Smooth muscle cell (in vitro differentiated cells): ENCODE measurements around the gene TBC1D2B. TPM values are rescaled to one million over a fixed set of nuclear protein-coding genes. Genes with fewer than 3 reads are reported as not detected.

Experiments used
- DNase-seq: peaks from one replicate; lab custom pipeline; 2025; ENCODE audit not compliant: unreplicated experiment; lab: John Stamatoyannopoulos, UW
- H2AFZ ChIP-seq: fragments of 200-600 bp; sonication (generic); 2 replicates; pipeline ENCODE4 v1.6.0; 2016; ENCODE audit warnings: antibody characterized with exemption, low read depth, mild to moderate bottlenecking
- H3F3A ChIP-seq: fragments of 200-600 bp; sonication (generic); 2 replicates; pipeline ENCODE4 v1.6.0; 2017; ENCODE audit warnings: antibody characterized with exemption, low read depth
- H3K27ac ChIP-seq: fragments of 200-600 bp; sonication (generic); 2 replicates; pipeline ENCODE4 v1.5.1; 2016; ENCODE audit warnings: low read depth, mild to moderate bottlenecking
- H3K27me3 ChIP-seq: fragments of 200-600 bp; sonication (generic); 2 replicates; pipeline ENCODE4 v1.6.1; 2016; ENCODE audit warnings: low read depth, mild to moderate bottlenecking
- H3K36me3 ChIP-seq: fragments of 200-600 bp; sonication (generic); 2 replicates; pipeline ENCODE4 v1.5.1; 2016; ENCODE audit warnings: low read depth
- H3K4me1 ChIP-seq: fragments of 200-600 bp; sonication (generic); 2 replicates; pipeline ENCODE4 v1.5.1; 2016; ENCODE audit warnings: low read depth
- H3K4me2 ChIP-seq: fragments of 200-600 bp; sonication (generic); 2 replicates; pipeline ENCODE4 v1.6.0; 2016; ENCODE audit warnings: mild to moderate bottlenecking
- H3K4me3 ChIP-seq: fragments of 200-600 bp; sonication (generic); 2 replicates; pipeline ENCODE4 v1.5.1; 2016; ENCODE audit warnings: mild to moderate bottlenecking
- H3K79me2 ChIP-seq: fragments of 200-600 bp; sonication (generic); 2 replicates; pipeline ENCODE4 v1.6.0; 2016; ENCODE audit warnings: low read depth, mild to moderate bottlenecking
- H3K9ac ChIP-seq: fragments of 200-600 bp; sonication (generic); 2 replicates; pipeline ENCODE4 v1.6.0; 2016; ENCODE audit warnings: low read depth
- H3K9me3 ChIP-seq: fragments of 200-600 bp; sonication (generic); replicated peaks from 2 replicates; pipeline ENCODE4 v1.5.1; 2016; ENCODE audit warnings: low read depth
- H4K20me1 ChIP-seq: fragments of 200-600 bp; sonication (generic); 2 replicates; pipeline ENCODE4 v1.6.0; 2016; ENCODE audit warnings: low read depth
- CTCF ChIP-seq: fragments of 200-600 bp; sonication (generic); IDR thresholded peaks from 2 replicates; pipeline ENCODE4 v1.5.1; 2017; ENCODE audit warnings: borderline replicate concordance, mild to moderate bottlenecking, antibody characterized with exemption; ENCODE audit not compliant: insufficient read depth, poor library complexity, severe bottlenecking
- WGBS: methylation state at CpG from one replicate; pipeline ENCODE4 v1.1.7; 2016; ENCODE audit warnings: low lambda C conversion rate; 5-methylcytosine and 5-hydroxymethylcytosine counted together
- polyA plus RNA-seq: library from polyadenylated mRNA; unstranded; fragments of >200 nt; fragmentation: Nextera tagmentation; extraction: Ambion mirVana; gene quantifications from 2 replicates; pipeline ENCODE4 v1.2.1, GENCODE V29; 2016
- total RNA-seq: library from RNA; depleted of rRNA; stranded (reverse); fragments of >200 nt; gene quantifications from 2 replicates; pipeline ENCODE4 v1.2.3, GENCODE V29; 2014

Gene TBC1D2B
- total and polyA plus RNA-seq, 2 experiments from 2014 or later, result 14.2 to 19.4 TPM

- no peak for TF ChIP-seq CTCF
- Histone ChIP-seq H4K20me1 (peaks cover 23% of the 10 kb centered on the region), H3F3A (no peaks in the 10 kb centered on the region), H3K79me2 (no peaks in the 10 kb centered on the region), H3K9me3 (no peaks in the 10 kb centered on the region), H2AFZ (no peak overlapping the region), H3K9ac (no peak overlapping the region), H3K36me3 (peaks cover 5% of the 10 kb centered on the region), H3K4me2 (no peak overlapping the region), H3K27me3 (no peaks in the 10 kb centered on the region), H3K4me3 (no peak overlapping the region), H3K4me1 (no peaks in the 10 kb centered on the region), H3K27ac (no peak overlapping the region)
- WGBS, result 94% methylated on average over 4 of the region's 4 CpGs
- no peak for DNase-seq
Measured at GRCh38 chr15:78010067-78010466, 67.4 kb downstream of the TBC1D2B start.

GRCh38 chr15:78007964-78008886, 69.3 kb downstream of the TBC1D2B start:
- Histone ChIP-seq H4K20me1 (peaks cover 32% of the 10 kb centered on the region), H3F3A (peaks cover 6% of the 10 kb centered on the region), H3K79me2 (no peaks in the 10 kb centered on the region), H3K27ac (peak overlapping the region; percentile 9), H3K9me3 (no peaks in the 10 kb centered on the region), H3K4me3 (no peak overlapping the region), H3K4me2 (no peak overlapping the region), H2AFZ (no peak overlapping the region), H3K9ac (no peak overlapping the region), H3K27me3 (no peaks in the 10 kb centered on the region), H3K4me1 (no peaks in the 10 kb centered on the region), H3K36me3 (peaks cover 5% of the 10 kb centered on the region)
- TF ChIP-seq CTCF, result no peak
- WGBS, result 74% methylated on average over 17 of the region's 17 CpGs
- DNase-seq, result no peak

- Histone ChIP-seq H3K27me3 (no peaks in the 10 kb centered on the region), H3K4me3 (no peak overlapping the region), H3K9me3 (no peaks in the 10 kb centered on the region), H3K4me2 (no peak overlapping the region), H3K79me2 (no peaks in the 10 kb centered on the region), H3K27ac (peak overlapping the region; percentile 9), H3K36me3 (peaks cover 5% of the 10 kb centered on the region), H4K20me1 (peaks cover 32% of the 10 kb centered on the region), H3K9ac (no peak overlapping the region), H3K4me1 (no peaks in the 10 kb centered on the region), H3F3A (peaks cover 6% of the 10 kb centered on the region), H2AFZ (no peak overlapping the region)
- no peak for DNase-seq
- WGBS, result 95% methylated on average over 11 of the region's 11 CpGs
- no peak for TF ChIP-seq CTCF
Measured at GRCh38 chr15:78007211-78007931, 70.1 kb downstream of the TBC1D2B start.
